ENCODE measurements around the gene WWOX.

The WWOX gene

DNA sequence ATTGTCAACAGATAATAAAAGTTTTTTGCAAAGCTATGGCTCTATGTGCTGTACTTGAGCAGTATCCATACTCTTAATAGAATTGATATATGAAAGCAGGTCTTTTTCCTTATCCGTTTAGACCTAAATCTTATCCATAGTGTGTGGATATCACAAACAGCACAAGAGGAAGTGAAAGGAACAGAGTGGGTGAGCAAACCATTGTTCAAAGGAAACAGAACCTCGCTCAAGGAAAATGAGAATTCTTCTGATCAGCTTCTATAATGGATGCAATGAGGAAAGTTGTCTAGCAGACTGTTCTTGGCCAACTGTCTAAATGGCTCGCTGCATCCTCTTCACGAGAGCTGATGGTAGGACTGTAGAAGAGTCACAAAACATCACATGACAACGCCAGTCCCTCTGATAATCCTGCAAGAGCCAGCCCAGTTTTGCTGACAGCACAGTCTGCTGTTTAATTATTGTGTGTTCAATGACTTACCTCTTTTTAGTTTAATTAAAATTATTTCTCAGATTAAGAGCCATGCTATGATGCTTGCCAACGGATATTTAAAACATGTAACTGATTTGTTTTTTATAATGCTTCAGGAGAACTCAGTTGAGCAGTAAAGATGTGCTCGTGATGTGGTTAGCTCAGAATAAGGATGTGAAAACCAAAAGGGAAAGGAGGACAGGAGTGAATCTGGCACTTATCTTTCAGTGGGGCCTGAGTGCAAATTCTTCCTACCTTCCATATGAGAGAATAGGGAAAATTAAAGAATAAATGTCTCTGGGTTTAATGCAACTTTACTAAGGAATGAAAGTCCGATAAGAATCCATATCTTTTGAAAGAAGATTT is 38.5 kb downstream of the WWOX start:
- no peak overlapping the region for H3K4me3 ChIP-seq (ENCODE audit: low read depth, low read length)
- TF ChIP-seq, protein P1, sequence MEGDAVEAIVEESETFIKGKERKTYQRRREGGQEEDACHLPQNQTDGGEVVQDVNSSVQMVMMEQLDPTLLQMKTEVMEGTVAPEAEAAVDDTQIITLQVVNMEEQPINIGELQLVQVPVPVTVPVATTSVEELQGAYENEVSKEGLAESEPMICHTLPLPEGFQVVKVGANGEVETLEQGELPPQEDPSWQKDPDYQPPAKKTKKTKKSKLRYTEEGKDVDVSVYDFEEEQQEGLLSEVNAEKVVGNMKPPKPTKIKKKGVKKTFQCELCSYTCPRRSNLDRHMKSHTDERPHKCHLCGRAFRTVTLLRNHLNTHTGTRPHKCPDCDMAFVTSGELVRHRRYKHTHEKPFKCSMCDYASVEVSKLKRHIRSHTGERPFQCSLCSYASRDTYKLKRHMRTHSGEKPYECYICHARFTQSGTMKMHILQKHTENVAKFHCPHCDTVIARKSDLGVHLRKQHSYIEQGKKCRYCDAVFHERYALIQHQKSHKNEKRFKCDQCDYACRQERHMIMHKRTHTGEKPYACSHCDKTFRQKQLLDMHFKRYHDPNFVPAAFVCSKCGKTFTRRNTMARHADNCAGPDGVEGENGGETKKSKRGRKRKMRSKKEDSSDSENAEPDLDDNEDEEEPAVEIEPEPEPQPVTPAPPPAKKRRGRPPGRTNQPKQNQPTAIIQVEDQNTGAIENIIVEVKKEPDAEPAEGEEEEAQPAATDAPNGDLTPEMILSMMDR (IDR thresholded peaks at IDR 0.05; ENCODE audit: control insufficient read depth, extremely low read depth, insufficient read depth), result no peak
- DNase-seq (ENCODE audit: low read depth), result no peak

DNA sequence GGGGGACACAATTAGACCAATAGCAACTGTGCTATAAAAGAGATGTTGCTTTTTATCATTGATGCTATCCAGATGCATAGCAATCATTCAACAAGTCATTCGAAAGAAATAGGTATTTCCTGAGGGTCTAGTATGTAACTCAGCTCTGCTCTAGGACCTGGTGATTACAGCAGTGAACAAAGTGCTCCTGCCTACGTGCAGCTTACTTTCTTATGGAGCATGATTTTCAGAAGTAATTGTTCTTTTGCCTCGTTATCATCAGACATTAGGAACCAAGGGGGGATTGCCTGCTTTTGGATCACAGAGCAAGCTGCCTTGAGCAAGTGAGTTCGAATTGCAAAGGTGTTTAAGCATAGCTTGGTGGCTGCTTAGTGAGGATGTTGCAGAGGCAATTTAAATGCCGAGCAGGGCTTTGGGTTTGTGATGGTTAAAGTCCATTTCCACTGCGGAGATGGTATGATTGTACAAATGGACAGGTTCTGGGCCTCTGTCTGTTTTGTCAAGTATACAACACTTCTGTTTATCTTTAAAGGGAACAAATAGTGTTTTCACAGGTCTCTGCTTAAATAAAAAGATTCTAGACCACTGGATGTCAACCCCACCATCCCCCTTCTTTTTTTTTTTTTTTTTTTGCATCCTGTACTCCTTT is 41.5 kb downstream of the WWOX start:
- no peak for DNase-seq (ENCODE audit: low read depth)
- TF ChIP-seq, protein P1 (IDR thresholded peaks at IDR 0.05; ENCODE audit: control insufficient read depth, extremely low read depth, insufficient read depth), result no peak
- H3K4me3 ChIP-seq (ENCODE audit: low read depth, low read length), result no peak overlapping the region

DNA sequence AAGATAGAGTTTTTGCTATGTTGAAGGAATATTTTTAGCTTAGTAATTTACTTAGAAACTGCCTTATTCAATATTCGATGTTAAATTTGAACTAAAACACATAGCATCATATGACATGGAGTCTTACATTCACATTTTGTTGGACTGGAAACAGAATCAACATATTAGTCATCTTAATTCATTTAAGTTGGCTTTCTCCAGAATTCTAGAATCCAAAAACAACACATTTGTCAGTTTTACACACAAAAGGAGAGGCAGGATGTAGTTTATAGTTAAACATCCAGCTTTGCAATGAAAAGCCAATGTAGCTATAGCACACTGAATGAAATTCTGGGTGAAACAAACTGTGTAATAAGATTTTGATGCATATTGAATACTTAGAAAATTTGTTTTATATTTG is 43.3 kb downstream of the WWOX start:
- H3K4me3 ChIP-seq (ENCODE audit: low read depth, low read length), result no peak overlapping the region
- DNase-seq (ENCODE audit: low read depth), result no peak
- TF ChIP-seq, protein P1 (IDR thresholded peaks at IDR 0.05; ENCODE audit: control insufficient read depth, extremely low read depth, insufficient read depth), result no peak

DNA sequence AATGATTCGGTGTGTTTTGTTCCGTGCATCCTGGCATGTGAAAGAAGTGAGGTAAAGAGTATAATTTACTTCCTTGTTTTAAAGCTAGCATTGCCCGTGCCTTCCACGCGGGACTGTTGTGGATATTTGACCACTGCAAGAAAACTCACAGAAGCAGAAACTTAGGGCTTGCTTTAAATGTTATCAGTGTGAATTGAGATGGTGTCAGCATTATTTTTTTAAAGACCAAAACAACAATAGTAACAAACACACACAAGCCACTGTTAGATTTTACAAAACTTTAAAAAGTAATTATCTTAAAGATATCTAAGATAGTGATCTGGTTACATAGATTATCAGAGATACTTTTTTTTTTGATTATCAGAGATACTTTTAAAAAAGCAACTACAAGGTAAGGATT is 47.4 kb downstream of the WWOX start:
- DNase-seq (ENCODE audit: low read depth), result no peak
- TF ChIP-seq, protein P1 (IDR thresholded peaks at IDR 0.05; ENCODE audit: control insufficient read depth, extremely low read depth, insufficient read depth), result no peak

DNA sequence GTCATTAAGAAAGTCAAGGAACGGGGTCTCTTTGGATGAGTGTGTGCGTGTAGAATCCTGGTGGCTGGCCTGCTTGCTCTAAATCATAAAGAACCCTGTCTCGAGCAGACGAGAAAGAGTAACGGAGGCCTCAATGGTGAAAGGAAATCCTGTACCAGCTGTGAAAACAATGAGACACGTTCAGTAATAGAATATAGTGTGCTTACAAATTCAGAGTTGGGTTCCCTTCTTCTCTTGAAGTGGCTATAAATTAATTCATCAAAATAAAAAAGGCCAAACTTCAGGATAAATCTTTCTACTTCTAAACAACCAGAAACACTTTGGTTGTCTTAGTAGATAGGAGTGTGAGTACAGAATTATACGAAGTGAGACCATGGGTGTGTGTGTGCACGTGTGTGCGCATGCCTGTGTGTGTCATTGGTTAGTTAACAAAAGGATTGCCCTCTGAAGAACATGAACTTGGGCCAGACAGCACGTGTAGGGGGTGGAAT is 48.5 kb downstream of the WWOX start:
- H3K4me3 ChIP-seq (ENCODE audit: low read depth, low read length), result no peak overlapping the region
- no peak for DNase-seq (ENCODE audit: low read depth)

More for the DNA sequence above, 47.4 kb downstream of the WWOX start:
- no peak overlapping the region for H3K4me3 ChIP-seq (ENCODE audit: low read depth, low read length)

DNA sequence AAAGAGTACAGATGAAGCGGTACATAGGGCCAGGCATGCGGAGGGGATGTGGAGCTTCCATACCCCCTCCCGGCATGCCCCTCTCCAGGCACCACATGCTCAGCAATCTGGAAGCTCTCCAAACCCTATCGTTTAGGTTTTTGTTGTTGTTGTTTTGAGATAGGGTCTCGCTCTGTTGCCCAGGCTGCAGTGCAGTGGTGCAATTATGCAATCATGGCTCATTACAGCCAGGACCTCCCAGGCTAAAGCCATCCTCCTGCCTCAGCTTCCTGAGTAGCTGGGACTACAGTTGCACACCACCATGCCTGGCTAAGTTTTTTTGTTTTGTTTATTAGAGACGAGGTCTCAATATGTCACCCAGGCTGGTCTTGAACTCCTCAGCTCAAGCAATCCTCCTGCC is 50.8 kb downstream of the WWOX start:
- H3K4me3 ChIP-seq (ENCODE audit: low read depth, low read length), result no peak overlapping the region
- DNase-seq (ENCODE audit: low read depth), result no peak
- TF ChIP-seq, protein P1 (IDR thresholded peaks at IDR 0.05; ENCODE audit: control insufficient read depth, extremely low read depth, insufficient read depth), result no peak

More for the DNA sequence above, 48.5 kb downstream of the WWOX start:
- TF ChIP-seq, protein P1 (IDR thresholded peaks at IDR 0.05; ENCODE audit: control insufficient read depth, extremely low read depth, insufficient read depth), result no peak

Measured in LNCaP clone FGC (cell line).